Measurements from ENCODE around the gene ZAR1L. TPM values are rescaled to one million over a fixed set of nuclear protein-coding genes. Genes with fewer than 3 reads are reported as not detected.
A peak's percentile ranks its signal among the peaks of the same experiment; 100 is the strongest.

Gene ZAR1L
- total and polyA plus RNA-seq, 9 of the 15 experiments (the other 6 are each of a cell fraction or from before 2014, with no cell fraction given) = not detected

GRCh38 chr13:32310134-32310706, 4.9 kb downstream of the ZAR1L start (continued):
- TF ChIP-seq HMGXB4 (CRISPR knock-in tag; IDR thresholded peaks at IDR 0.05) = no peak

GRCh38 chr13:32309312-32310133, 5.6 kb downstream of the ZAR1L start:
- no peak overlapping the region for H3K27ac ChIP-seq (ENCODE audit: extremely low read depth, low read depth, low read length)
- no peak overlapping the region for H3K4me2 ChIP-seq (ENCODE audit: insufficient read depth, low read length)
- DNase-seq (ENCODE audit: extremely low read depth in 1 of 4, low spot score in 3 of 4) (no peak), FAIRE-seq (no peak), ATAC-seq (peak; percentile 28; the same call in 2 of the 3 replicates)
- CTCF ChIA-PET (ENCODE audit: low intra/inter-chr PET ratio) = interaction anchor here (0.9 to 1.4 kb wide), 5 partner anchors 63 to 400 kb away, joined by 3 to 9 read pairs (median 4); no protein-coding TSS in a partner anchor
- no peaks in the 10 kb centered on the region for H3K27me3 ChIP-seq (ENCODE audit: control insufficient read depth in 2 of 2, insufficient read depth in 2 of 2, low read length in 2 of 2)
- no peaks in the 10 kb centered on the region for H3K79me2 ChIP-seq (ENCODE audit: control insufficient read depth, insufficient read depth, low read length)
- WGBS (ENCODE audit: insufficient coverage, low coverage, missing lambda C conversion rate) = 9% methylated on average over 10 of the region's 10 CpGs
- POLR2A ChIA-PET = no interaction called here
- H3K9me3 ChIP-seq (replicated peaks; ENCODE audit: control insufficient read depth, insufficient read depth, low read depth, low read length) = no peaks in the 10 kb centered on the region
- no TSS peak for BruUV-seq (replicated peaks)
- peaks cover 0 to 5% of the 10 kb centered on the region in 2 experiments; a peak in 1 of 5 replicates for H3K4me1 ChIP-seq (replicated peaks in 1 of 2; ENCODE audit: control insufficient read depth in 2 of 2, insufficient read depth in 2 of 2, low read length in 2 of 2)
- no peaks in the 10 kb centered on the region for H3K9me1 ChIP-seq (ENCODE audit: control insufficient read depth, insufficient read depth, low read length)
- H2AFZ ChIP-seq (ENCODE audit: low read depth, low read length) = no peak overlapping the region
- no peaks in the 10 kb centered on the region for H3K36me3 ChIP-seq (ENCODE audit: control insufficient read depth, insufficient read depth, low read length)
- intact Hi-C loops (cut with micrococcal nuclease) (loop anchor here (1.0 to 5.0 kb wide), 3 partner anchors 63 to 399 kb away; no protein-coding TSS in a partner anchor), in situ Hi-C loops (cut with MboI) (loop anchor here (25.0 kb wide), 1 partner anchor 397 kb away; no protein-coding TSS in a partner anchor)
- no peak overlapping the region for H3K9ac ChIP-seq (ENCODE audit: insufficient read depth in 1 of 2, low read depth in 2 of 2, low read length in 2 of 2)
- H3K4me3 ChIP-seq = no peak overlapping the region
- no peaks in the 10 kb centered on the region for H4K20me1 ChIP-seq (replicated peaks; ENCODE audit: control insufficient read depth, insufficient read depth, low read length)
- TF ChIP-seq LCOR (CRISPR knock-in tag; IDR thresholded peaks at IDR 0.05) (no peak), ZNF766 (CRISPR knock-in tag; conservative IDR thresholded peaks at IDR 0.05) (no peak), MAFG (tag; conservative IDR thresholded peaks at IDR 0.05) (no peak), PRMT5 (CRISPR knock-in tag; IDR thresholded peaks at IDR 0.05) (no peak), CREB3L1 (IDR thresholded peaks at IDR 0.05; ENCODE audit: borderline replicate concordance, low read depth) (no peak), ZNF175 (CRISPR knock-in tag; IDR thresholded peaks at IDR 0.05; ENCODE audit: low read depth) (no peak), PCBP2 (IDR thresholded peaks at IDR 0.05; ENCODE audit: low read depth, low read length, poor library complexity, severe bottlenecking) (no peak), SLC30A9 (CRISPR knock-in tag; IDR thresholded peaks at IDR 0.05) (no peak), ZBTB8A (IDR thresholded peaks at IDR 0.05; ENCODE audit: partially characterized antibody) (no peak), RBM25 (IDR thresholded peaks at IDR 0.05; ENCODE audit: low read depth, low read length, severe bottlenecking) (no peak), HNRNPUL1 (IDR thresholded peaks at IDR 0.05; ENCODE audit: low read length) (no peak), ATF1 (CRISPR knock-in tag; IDR thresholded peaks at IDR 0.05) (no peak), ATF1 (tag; IDR thresholded peaks at IDR 0.05) (no peak), PTRF (tag; IDR thresholded peaks at IDR 0.05) (no peak), ELF4 (CRISPR knock-in tag; IDR thresholded peaks at IDR 0.05) (no peak), XRCC5 (IDR thresholded peaks at IDR 0.05; ENCODE audit: low read depth, low read length) (no peak)

All from K562 (cell line).